DND-41 (cell line): ENCODE data around the gene TTN.

Source experiments
- EZH2 ChIP-seq: IDR thresholded peaks from 3 replicates; pipeline ENCODE4 v1.6.1; 2012; ENCODE audit warnings: borderline replicate concordance, low read depth, mild to moderate bottlenecking, moderate library complexity, low read length, inconsistent platforms; ENCODE audit not compliant: severe bottlenecking
- TF ChIP-seq, protein P1 (sequence below): IDR thresholded peaks from 2 replicates; pipeline ENCODE4 v1.5.1; 2012; ENCODE audit warnings: borderline replicate concordance, low read length, moderate library complexity, mild to moderate bottlenecking; ENCODE audit not compliant: poor library complexity, severe bottlenecking; ENCODE audit errors: extremely low read depth

DNA sequence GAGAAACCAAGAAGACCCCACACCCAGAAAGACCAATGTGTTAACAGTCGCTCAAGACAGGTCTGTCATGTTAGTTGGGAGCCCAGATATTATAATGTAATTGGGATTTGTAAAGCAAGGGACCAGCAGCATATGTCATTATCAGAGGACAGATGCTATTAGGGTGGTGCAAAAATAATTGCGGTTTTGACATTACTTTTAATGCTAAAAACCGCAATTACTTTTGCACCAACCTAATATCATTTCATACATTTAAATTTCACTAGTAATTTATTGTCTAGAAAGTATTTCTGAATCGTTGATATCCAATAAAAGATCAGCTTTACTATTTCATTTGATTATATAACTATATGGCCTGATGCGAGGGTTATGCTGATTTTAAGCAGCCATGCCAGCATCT lies 131.2 kb downstream of the TTN start:
- TF ChIP-seq, protein P1, sequence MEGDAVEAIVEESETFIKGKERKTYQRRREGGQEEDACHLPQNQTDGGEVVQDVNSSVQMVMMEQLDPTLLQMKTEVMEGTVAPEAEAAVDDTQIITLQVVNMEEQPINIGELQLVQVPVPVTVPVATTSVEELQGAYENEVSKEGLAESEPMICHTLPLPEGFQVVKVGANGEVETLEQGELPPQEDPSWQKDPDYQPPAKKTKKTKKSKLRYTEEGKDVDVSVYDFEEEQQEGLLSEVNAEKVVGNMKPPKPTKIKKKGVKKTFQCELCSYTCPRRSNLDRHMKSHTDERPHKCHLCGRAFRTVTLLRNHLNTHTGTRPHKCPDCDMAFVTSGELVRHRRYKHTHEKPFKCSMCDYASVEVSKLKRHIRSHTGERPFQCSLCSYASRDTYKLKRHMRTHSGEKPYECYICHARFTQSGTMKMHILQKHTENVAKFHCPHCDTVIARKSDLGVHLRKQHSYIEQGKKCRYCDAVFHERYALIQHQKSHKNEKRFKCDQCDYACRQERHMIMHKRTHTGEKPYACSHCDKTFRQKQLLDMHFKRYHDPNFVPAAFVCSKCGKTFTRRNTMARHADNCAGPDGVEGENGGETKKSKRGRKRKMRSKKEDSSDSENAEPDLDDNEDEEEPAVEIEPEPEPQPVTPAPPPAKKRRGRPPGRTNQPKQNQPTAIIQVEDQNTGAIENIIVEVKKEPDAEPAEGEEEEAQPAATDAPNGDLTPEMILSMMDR: no peak
- no peak for TF ChIP-seq EZH2
